K562 (cell line): ENCODE data around the gene RNF144A. TPM values are rescaled to one million over a fixed set of nuclear protein-coding genes. Genes with fewer than 3 reads are reported as not detected.

ENCODE experiments used
- ATAC-seq: fragments of 200-7000 bp; cut with Tn5 transposase; 3 replicates; pipeline ENCODE4 v1.9.1; 2020; ENCODE audit warnings: moderate library complexity
- BruUV-seq: library from RNA; stranded (reverse); fragments of 400-500 nt; replicated peaks from 2 replicates; lab custom pipeline; 2021; lab: Mats Ljungman, UMichigan
- CTCF ChIA-PET: fragments of 300-600 bp; formaldehyde crosslinking; extraction: SDS; loops from one replicate; lab custom pipeline; 2021; ENCODE audit warnings: low intra/inter-chr PET ratio; lab: Yijun Ruan, JAX
- POLR2A ChIA-PET: fragments of 300-600, 350-650 bp; sonication (Branson Sonifier 250); formaldehyde crosslinking; extraction: SDS; loops from one replicate; lab custom pipeline; 2021; ENCODE audit warnings: antibody characterized with exemption, inconsistent platforms; lab: Yijun Ruan, JAX
- DNase-seq, 4 experiments: peaks; one replicate each; pipeline versions ENCODE4 v3.0.0 to v3.0.0-alpha.2; 2011 to 2018; ENCODE audit warnings: low spot score in 3 of 4, mixed read lengths in 3 of 4; ENCODE audit errors: extremely low read depth in 1 of 4
- FAIRE-seq: peaks from 2 replicates; lab custom pipeline; 2011; peaks lifted over from hg19 to GRCh38; lab: Jason Lieb, UNC
- H2AFZ ChIP-seq: 2 replicates; pipeline ENCODE4 v1.6.0; 2011; ENCODE audit warnings: low read depth, low read length, control low read depth, inconsistent platforms
- H3K27ac ChIP-seq: fragments of 200-600 bp; 3 replicates; pipeline ENCODE4 v1.8.0; 2011; ENCODE audit warnings: low read depth, mild to moderate bottlenecking, control low read depth, inconsistent platforms, low read length, moderate library complexity, mixed read lengths; ENCODE audit errors: extremely low read depth
- H3K27me3 ChIP-seq, 2 experiments: fragments of 300-600 bp in 1 of 2; 2 replicates in 1 of 2; 3 replicates in 1 of 2; pipeline versions ENCODE4 v1.6.0 to v1.8.0; 2011; ENCODE audit warnings: inconsistent platforms in 2 of 2, low read length in 2 of 2, mild to moderate bottlenecking in 1 of 2, mixed read lengths in 1 of 2, moderate library complexity in 1 of 2; ENCODE audit not compliant: control insufficient read depth in 2 of 2, insufficient read depth in 2 of 2
- H3K36me3 ChIP-seq: fragments of 300-600 bp; 3 replicates; pipeline ENCODE4 v1.8.0; 2011; ENCODE audit warnings: mild to moderate bottlenecking, low read length, inconsistent platforms; ENCODE audit not compliant: control insufficient read depth, insufficient read depth
- H3K4me1 ChIP-seq, 2 experiments: fragments of 200-600 bp in 1 of 2; replicated peaks in 1 of 2; 2 replicates in 1 of 2; 3 replicates in 1 of 2; pipeline versions ENCODE4 v1.5.1 to v1.8.0; 2011; ENCODE audit warnings: inconsistent platforms in 2 of 2, low read length in 2 of 2, mild to moderate bottlenecking in 1 of 2, mixed read lengths in 1 of 2, moderate library complexity in 1 of 2; ENCODE audit not compliant: control insufficient read depth in 2 of 2, insufficient read depth in 2 of 2
- H3K4me2 ChIP-seq: 2 replicates; pipeline ENCODE4 v1.6.1; 2011; ENCODE audit warnings: low read length, control low read depth, inconsistent platforms, mixed read lengths; ENCODE audit not compliant: insufficient read depth
- H3K4me3 ChIP-seq: fragments of 200-600 bp; sonication (generic), shearing (Covaris generic); 2 replicates; pipeline ENCODE4 v1.5.1; 2016; ENCODE audit warnings: control low read depth, inconsistent platforms
- H3K79me2 ChIP-seq: fragments of 200-600 bp; 3 replicates; pipeline ENCODE4 v1.8.0; 2011; ENCODE audit warnings: low read length, inconsistent platforms; ENCODE audit not compliant: control insufficient read depth, insufficient read depth
- H3K9ac ChIP-seq, 2 experiments: 2 replicates each; pipeline versions ENCODE4 v1.6.0 to v1.6.1; 2011; ENCODE audit warnings: low read depth in 2 of 2, low read length in 2 of 2, control low read depth in 1 of 2, inconsistent platforms in 1 of 2, mild to moderate bottlenecking in 1 of 2, mixed read lengths in 1 of 2; ENCODE audit not compliant: insufficient read depth in 1 of 2
- H3K9me1 ChIP-seq: one replicate; pipeline ENCODE4 v1.6.0; 2011; ENCODE audit warnings: inconsistent platforms, mild to moderate bottlenecking, low read length, moderate library complexity; ENCODE audit not compliant: control insufficient read depth, insufficient read depth
- H3K9me3 ChIP-seq: replicated peaks from 2 replicates; pipeline ENCODE4 v1.5.1; 2011; ENCODE audit warnings: low read depth, low read length, inconsistent platforms; ENCODE audit not compliant: control insufficient read depth, insufficient read depth
- H4K20me1 ChIP-seq: replicated peaks from 2 replicates; pipeline ENCODE4 v1.6.1; 2011; ENCODE audit warnings: low read length, inconsistent platforms, mixed read lengths; ENCODE audit not compliant: control insufficient read depth, insufficient read depth
- CHAMP1 ChIP-seq: fragments of 450-650 bp; IDR thresholded peaks from 2 replicates; pipeline ENCODE4 v1.6.1; 2016; ENCODE audit warnings: mild to moderate bottlenecking
- ETV1 ChIP-seq: fragments of 450-650 bp; conservative IDR thresholded peaks from 2 replicates; pipeline ENCODE4 v1.6.1; 2016; ENCODE audit warnings: missing genetic modification characterization, control low read depth, low read depth, missing compliant biosample characterization
- FOSL1 ChIP-seq: fragments of 200-800 bp; sonication (Bioruptor generic); conservative IDR thresholded peaks from 2 replicates; pipeline ENCODE4 v1.6.1; 2016; ENCODE audit warnings: missing genetic modification characterization, missing compliant biosample characterization
- HES1 ChIP-seq: fragments of 450-650 bp; IDR thresholded peaks from 2 replicates; pipeline ENCODE4 v1.6.1; 2016; ENCODE audit warnings: low read depth, mild to moderate bottlenecking, moderate library complexity
- L3MBTL2 ChIP-seq: fragments of 450-650 bp; IDR thresholded peaks from 2 replicates; pipeline ENCODE4 v1.6.1; 2016; ENCODE audit warnings: mild to moderate bottlenecking, moderate library complexity
- LCOR ChIP-seq: sonication (generic); formaldehyde crosslinking; IDR thresholded peaks from 2 replicates; pipeline ENCODE4 v1.8.0; 2022; ENCODE audit warnings: mild to moderate bottlenecking, missing genetic modification reagents
- LEF1 ChIP-seq: fragments of 450-650 bp; IDR thresholded peaks from 2 replicates; pipeline ENCODE4 v1.6.1; 2016; ENCODE audit warnings: mild to moderate bottlenecking
- MED1 ChIP-seq: sonication (generic); formaldehyde crosslinking; IDR thresholded peaks from 2 replicates; pipeline ENCODE4 v1.8.1; 2023; ENCODE audit warnings: missing genetic modification reagents, borderline replicate concordance
- NFRKB ChIP-seq: fragments of 450-650 bp; IDR thresholded peaks from 2 replicates; pipeline ENCODE4 v1.6.1; 2016; ENCODE audit warnings: low read depth
- NR3C1 ChIP-seq: sonication (generic); formaldehyde crosslinking; IDR thresholded peaks from 2 replicates; pipeline ENCODE4 v1.8.1; 2022; ENCODE audit warnings: missing genetic modification reagents
- POLR2AphosphoS2 ChIP-seq: IDR thresholded peaks from 2 replicates; pipeline ENCODE4 v1.6.1; 2012; ENCODE audit warnings: low read length, improper control_type of control experiment
- RBFOX2 ChIP-seq: fragments of 200-400 bp; formaldehyde crosslinking; IDR thresholded peaks from 2 replicates; pipeline ENCODE4 v1.6.1; 2017; ENCODE audit warnings: low read depth, mild to moderate bottlenecking, low read length, moderate library complexity
- SMAD4 ChIP-seq: fragments of 250-450 bp; sonication (Bioruptor Pico); conservative IDR thresholded peaks from 2 replicates; pipeline ENCODE4 v1.8.0; 2021; ENCODE audit warnings: inconsistent platforms, mild to moderate bottlenecking, moderate library complexity
- XRCC3 ChIP-seq: fragments of 450-650 bp; IDR thresholded peaks from 2 replicates; pipeline ENCODE4 v1.6.1; 2017; ENCODE audit warnings: mild to moderate bottlenecking, moderate library complexity
- ZNF384 ChIP-seq: IDR thresholded peaks from 2 replicates; pipeline ENCODE4 v1.6.1; 2012; ENCODE audit warnings: low read depth, low read length, improper control_type of control experiment
- ZNF668 ChIP-seq: fragments of 250-450 bp; sonication (Bioruptor Pico); IDR thresholded peaks from 2 replicates; pipeline ENCODE4 v1.8.0; 2022; ENCODE audit warnings: mild to moderate bottlenecking, inconsistent platforms
- WGBS: fragments of 100-300 bp; shearing (Covaris generic); methylation state at CpG from one replicate; pipeline ENCODE4 v1.1.6; 2016; ENCODE audit warnings: low coverage, mixed read lengths; ENCODE audit not compliant: insufficient coverage; ENCODE audit errors: missing lambda C conversion rate; 5-methylcytosine and 5-hydroxymethylcytosine counted together
- in situ Hi-C: fragments of 300-500 bp; cut with MboI; formaldehyde crosslinking; loops from 4 replicates; pipeline ENCODE4 v1.15.0; 2018; ENCODE audit warnings: inconsistent platforms, mixed read lengths
- intact Hi-C: fragments of 100-400 bp; cut with micrococcal nuclease; formaldehyde crosslinking; loops from 2 replicates; pipeline ENCODE4 v1.14.2; 2022
- polyA plus RNA-seq, 8 experiments: library from polyadenylated mRNA; depleted of rRNA in 4 of 8; stranded (reverse) in 5 of 8; unstranded in 3 of 8; fragments of >200 nt; fragmentation: Nextera tagmentation in 2 of 8; fragmentation: Illumina TruSeq in 1 of 8; extraction: Ambion mirVana in 2 of 8; extraction: Trizol in 1 of 8; gene quantifications; 2 replicates each; pipeline versions ENCODE4 v1.2.1 to v1.2.3, GENCODE V29; 2011 to 2014; ENCODE audit warnings: inconsistent platforms in 1 of 8, missing spikeins in 1 of 8
- total RNA-seq, 7 experiments: library from RNA; depleted of rRNA in 6 of 7; stranded (reverse); fragments of >200 nt in 6 of 7; fragmentation: Illumina TruSeq in 2 of 7; extraction: Trizol in 2 of 7; gene quantifications; 2 replicates each; pipeline versions ENCODE4 v1.2.1 to v1.2.3, GENCODE V29; 2011 to 2021; ENCODE audit warnings: low replicate concordance in 1 of 7
- TF ChIP-seq, protein P1 (sequence below): fragments of 200-800 bp; sonication (Bioruptor generic); IDR thresholded peaks from 2 replicates; pipeline ENCODE4 v1.6.1; 2017; ENCODE audit warnings: missing genetic modification characterization, missing compliant biosample characterization

The RNF144A gene
- total and polyA plus RNA-seq, 9 of the 15 experiments (the other 6 are each of a cell fraction or from before 2014, with no cell fraction given), result 0.96 to 11.3 (median 6.2) TPM

GRCh38 chr2:6986301-6986911 lies 69.2 kb downstream of the RNF144A start (continued):
- TF ChIP-seq, protein P1, sequence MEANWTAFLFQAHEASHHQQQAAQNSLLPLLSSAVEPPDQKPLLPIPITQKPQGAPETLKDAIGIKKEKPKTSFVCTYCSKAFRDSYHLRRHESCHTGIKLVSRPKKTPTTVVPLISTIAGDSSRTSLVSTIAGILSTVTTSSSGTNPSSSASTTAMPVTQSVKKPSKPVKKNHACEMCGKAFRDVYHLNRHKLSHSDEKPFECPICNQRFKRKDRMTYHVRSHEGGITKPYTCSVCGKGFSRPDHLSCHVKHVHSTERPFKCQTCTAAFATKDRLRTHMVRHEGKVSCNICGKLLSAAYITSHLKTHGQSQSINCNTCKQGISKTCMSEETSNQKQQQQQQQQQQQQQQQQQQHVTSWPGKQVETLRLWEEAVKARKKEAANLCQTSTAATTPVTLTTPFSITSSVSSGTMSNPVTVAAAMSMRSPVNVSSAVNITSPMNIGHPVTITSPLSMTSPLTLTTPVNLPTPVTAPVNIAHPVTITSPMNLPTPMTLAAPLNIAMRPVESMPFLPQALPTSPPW (CRISPR knock-in tag), result 0 out of 2 replicates have a peak, but pooled peaks have one; percentile 27
- no peak for TF ChIP-seq LEF1
- no peak for TF ChIP-seq FOSL1 (tag)
- TF ChIP-seq LCOR, result no peak
- no peak for TF ChIP-seq ETV1 (tag)
- no peak for TF ChIP-seq XRCC3
- TF ChIP-seq SMAD4 (CRISPR knock-in tag), result no peak

DNA sequence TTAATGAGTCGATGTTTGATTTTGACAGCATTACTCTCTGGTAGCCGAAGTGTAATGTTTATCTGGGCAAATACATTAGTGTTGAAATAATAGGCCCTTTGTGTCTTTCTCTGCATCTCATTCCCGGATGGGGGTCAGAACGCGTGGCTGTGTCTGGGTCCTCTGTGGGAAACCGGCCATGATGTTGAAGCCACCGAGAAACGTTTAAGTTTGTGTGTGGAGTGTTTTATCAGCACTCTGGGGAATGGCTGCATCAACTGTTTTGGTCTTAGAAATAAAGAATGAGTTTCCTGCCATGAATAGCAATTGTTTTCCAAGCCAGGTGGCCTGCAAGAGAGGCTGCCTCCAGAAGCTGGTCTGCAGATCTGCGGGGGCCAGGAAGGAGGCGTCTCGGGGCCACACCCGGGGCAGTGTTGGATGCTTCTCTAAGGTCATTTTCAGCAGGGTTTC lies 69.7 kb downstream of the RNF144A start:
- Histone ChIP-seq H2AFZ (no peak overlapping the region), H3K27me3 (no peaks in the 10 kb centered on the region; a peak in 1 of 5 replicates), H3K79me2 (no peaks in the 10 kb centered on the region), H3K4me2 (no peak overlapping the region), H3K9me1 (no peaks in the 10 kb centered on the region), H3K9me3 (no peaks in the 10 kb centered on the region), H3K4me3 (no peak overlapping the region), H3K9ac (no peak overlapping the region), H3K4me1 (peaks cover 0 to 7% of the 10 kb centered on the region in 2 experiments; a peak in 3 of 5 replicates), H4K20me1 (no peaks in the 10 kb centered on the region), H3K27ac (no peak overlapping the region), H3K36me3 (no peaks in the 10 kb centered on the region)
- in situ Hi-C loops (no loop called here), intact Hi-C loops (no loop called here)
- DNase-seq, result no peak
- 36% methylated on average over 12 of the region's 12 CpGs for WGBS
- no peak for FAIRE-seq
- TF ChIP-seq NFRKB (no peak), ZNF384 (no peak), NR3C1 (CRISPR knock-in tag) (no peak), POLR2AphosphoS2 (no peak), CHAMP1 (no peak), L3MBTL2 (no peak), HES1 (no peak), RBFOX2 (no peak), ZNF668 (CRISPR knock-in tag) (no peak), MED1 (CRISPR knock-in tag) (no peak)
- no TSS peak for BruUV-seq
- ATAC-seq, result no peak
- POLR2A ChIA-PET, result no interaction called here
- CTCF ChIA-PET, result no interaction called here
